ENCODE measurements around the gene OXCT2.

OXCT2 gene

DNA sequence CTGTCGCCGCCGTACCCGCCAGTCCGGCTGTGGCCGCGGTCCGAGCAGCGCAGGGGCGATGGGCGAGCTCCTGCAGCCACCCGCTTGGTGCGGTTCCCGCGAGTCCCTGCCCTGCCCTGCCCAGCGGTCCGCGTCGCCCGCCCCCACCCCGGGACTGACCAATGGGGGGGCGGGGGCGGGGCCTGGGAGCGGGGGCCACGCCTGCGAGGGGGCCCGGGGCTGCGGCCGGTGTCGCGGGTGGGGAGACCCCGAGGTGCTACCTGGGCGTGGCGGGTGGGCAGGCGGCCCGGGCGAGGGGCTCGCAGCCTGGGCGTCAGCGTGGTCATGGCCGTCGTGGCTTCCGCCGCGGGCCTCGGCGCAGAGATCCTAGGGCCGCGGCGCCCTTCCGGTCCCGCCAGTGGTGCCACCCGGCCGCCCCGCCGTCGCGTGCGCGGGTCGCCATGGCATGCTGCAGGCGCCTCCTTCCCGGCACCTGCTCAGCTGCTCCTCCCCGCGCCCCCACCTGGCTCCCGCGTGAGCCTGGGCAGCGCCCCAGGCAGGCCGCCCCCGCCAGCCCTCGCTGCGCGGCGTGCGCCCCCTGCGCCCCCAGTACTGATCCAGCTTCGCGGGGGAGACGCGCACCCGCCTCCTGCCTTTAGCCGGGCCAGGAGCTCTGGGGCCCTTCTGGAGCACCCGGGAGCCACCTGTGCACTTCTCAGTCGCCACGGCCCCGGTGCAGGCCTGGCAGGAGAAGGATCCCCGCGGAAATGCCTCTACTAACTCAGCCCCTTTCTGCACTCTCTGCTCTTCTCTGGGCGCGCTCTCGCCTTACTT, 17.8 kb upstream of the OXCT2 start, which contains the start of gene BMP8B:
Gene BMP8B, minus strand, starts transcription at position 108 of the 813 bp plus-strand sequence. CDS start 380 bp downstream, outside the sequence.
- TF ChIP-seq GATA3 (IDR thresholded peaks at IDR 0.05; ENCODE audit: low read depth, low read length) = no peak
- TF ChIP-seq GATA2 (IDR thresholded peaks at IDR 0.05; ENCODE audit: low read depth, low read length) = no peak

DNA sequence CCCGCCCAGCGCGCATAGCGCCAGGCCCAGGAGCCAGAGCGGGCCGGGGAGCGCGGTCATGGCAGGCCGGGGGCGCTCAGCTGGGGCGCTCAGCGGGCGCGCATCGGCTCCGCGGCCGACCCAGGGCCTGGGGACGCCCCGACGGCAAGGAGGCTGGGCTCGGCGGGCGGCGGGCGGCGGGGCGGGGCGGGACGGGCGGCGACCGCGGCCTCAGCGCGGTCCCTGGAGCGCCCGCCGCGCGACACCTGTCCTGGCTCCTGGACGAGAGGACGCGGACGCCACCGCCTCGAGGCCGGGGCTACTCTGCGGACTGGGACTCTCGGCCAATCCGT, 17.2 kb upstream of the OXCT2 start:
- TF ChIP-seq GATA3 (IDR thresholded peaks at IDR 0.05; ENCODE audit: low read depth, low read length) = no peak
- TF ChIP-seq GATA2 (IDR thresholded peaks at IDR 0.05; ENCODE audit: low read depth, low read length) = no peak

DNA sequence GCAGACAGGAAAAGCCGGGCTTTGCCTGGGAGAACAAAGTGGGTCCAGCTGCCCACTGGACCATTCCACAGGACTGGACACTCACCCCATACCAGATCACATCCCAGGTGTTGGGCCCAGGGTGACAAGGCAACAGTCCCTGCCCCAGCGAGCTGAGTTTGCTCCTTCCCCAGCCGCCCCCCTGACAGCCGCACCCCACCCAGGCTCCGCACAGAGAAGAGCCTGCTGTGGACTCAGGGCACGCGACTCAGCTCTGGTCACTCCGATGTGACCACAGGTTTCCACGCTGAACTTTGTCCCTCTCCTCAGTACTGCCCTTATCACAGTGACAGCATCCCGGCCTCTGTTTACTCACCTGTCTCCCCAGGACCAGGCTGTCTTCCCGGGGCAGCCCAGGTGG, 16.3 kb upstream of the OXCT2 start:
- TF ChIP-seq GATA3 (IDR thresholded peaks at IDR 0.05; ENCODE audit: low read depth, low read length) (no peak), GATA2 (IDR thresholded peaks at IDR 0.05; ENCODE audit: low read depth, low read length) (no peak)

DNA sequence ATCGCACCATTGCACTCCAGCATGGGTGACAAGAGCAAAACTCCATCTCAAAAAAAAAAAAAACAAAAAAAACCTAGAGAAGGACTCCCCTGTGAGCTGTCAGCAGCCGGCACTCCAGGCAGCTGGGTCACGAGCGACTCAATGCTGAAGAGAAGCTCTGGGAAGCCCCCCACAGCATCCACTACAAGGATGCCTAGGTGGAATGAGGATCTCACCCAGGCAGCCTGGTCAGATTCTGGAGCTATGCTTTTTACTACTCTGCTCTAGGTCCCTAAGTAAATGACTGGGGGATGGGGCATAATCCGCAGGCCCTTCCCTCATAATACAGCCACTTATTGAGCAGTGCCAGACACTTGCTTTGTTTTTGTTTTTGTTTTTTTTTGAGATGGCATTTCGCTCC, 11.0 kb upstream of the OXCT2 start:
- TF ChIP-seq GATA3 (IDR thresholded peaks at IDR 0.05; ENCODE audit: low read depth, low read length) (no peak), GATA2 (IDR thresholded peaks at IDR 0.05; ENCODE audit: low read depth, low read length) (no peak)

DNA sequence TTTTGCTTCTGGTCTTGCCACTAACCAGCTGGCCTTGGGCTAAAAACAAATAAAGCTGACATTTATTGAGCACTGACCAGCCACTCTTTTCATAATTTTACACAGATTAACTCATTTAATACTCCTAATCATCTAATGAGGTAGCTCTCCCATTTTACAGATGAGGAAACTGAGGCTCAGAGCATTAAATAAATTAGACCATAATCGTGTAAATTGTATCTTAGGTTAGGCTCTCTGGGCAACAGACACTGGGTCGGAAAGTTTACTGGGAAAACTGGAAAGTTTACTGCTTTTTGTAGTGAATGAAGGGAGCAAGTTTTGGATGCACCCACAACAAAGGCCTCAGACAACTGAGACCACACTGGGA, 10.2 kb upstream of the OXCT2 start:
- TF ChIP-seq GATA3 (IDR thresholded peaks at IDR 0.05; ENCODE audit: low read depth, low read length) (no peak), GATA2 (IDR thresholded peaks at IDR 0.05; ENCODE audit: low read depth, low read length) (no peak)

DNA sequence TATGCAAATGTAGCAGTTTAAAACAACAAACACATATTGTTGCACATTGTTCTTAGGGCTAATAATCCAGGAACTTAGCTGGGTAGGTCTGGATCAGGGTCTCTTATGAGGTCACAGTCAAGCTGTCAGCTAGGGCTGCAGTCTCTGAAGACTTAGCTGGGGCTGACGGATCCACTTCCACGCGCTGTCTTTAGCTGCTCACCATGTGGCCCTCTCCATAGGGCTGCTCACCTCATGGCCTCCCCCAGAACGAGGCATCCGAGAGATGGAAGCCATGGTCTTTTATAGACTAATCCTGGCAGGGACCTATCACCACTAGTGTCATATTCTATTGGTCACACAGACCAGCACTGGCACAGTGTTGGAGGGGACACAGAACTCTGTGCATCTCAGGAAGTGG, 8.7 kb upstream of the OXCT2 start:
- no peak for TF ChIP-seq GATA2 (IDR thresholded peaks at IDR 0.05; ENCODE audit: low read depth, low read length)
- TF ChIP-seq GATA3 (IDR thresholded peaks at IDR 0.05; ENCODE audit: low read depth, low read length) = no peak

DNA sequence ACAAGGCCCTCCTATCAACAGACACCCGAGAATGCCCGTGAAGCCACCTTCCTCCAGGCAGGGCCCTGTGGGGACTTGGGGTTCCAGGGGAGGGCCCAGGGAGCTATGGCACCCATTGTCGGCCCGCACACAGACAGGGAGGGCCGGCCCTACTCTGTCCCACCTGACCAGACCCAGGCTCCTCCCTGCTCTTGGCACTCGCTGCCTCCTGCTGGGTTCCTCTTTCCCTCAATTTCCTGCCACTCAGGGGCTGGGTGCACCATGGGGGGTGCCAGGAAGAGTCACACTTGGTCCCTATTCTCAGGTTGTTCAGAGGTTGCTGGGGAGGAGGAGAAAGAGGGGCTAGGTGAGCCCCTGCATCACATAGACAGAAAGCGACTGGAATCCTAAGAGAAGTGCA, 8.0 kb upstream of the OXCT2 start:
- TF ChIP-seq GATA2 (IDR thresholded peaks at IDR 0.05; ENCODE audit: low read depth, low read length) = no peak
- no peak for TF ChIP-seq GATA3 (IDR thresholded peaks at IDR 0.05; ENCODE audit: low read depth, low read length)

DNA sequence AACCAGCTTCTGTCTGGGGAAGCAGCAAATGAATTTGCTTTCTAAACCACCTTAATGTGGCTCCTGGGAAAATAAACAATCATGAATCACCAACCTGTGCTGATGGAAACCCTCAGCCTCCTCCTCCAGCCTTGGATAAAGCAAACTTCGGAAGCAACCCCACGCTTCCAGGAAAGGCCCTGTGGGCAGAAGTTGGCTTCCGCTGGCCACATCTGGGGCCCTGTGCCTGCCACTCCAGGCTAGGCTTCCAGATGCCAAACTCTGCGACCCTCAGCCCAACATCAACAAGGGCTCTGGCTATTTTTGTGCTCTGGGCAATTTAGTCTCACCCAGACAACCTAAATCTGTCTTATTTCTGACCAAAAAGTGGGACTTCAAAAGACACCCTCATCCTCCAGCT, 6.2 kb upstream of the OXCT2 start:
- TF ChIP-seq GATA3 (IDR thresholded peaks at IDR 0.05; ENCODE audit: low read depth, low read length) (no peak), GATA2 (IDR thresholded peaks at IDR 0.05; ENCODE audit: low read depth, low read length) (no peak)

DNA sequence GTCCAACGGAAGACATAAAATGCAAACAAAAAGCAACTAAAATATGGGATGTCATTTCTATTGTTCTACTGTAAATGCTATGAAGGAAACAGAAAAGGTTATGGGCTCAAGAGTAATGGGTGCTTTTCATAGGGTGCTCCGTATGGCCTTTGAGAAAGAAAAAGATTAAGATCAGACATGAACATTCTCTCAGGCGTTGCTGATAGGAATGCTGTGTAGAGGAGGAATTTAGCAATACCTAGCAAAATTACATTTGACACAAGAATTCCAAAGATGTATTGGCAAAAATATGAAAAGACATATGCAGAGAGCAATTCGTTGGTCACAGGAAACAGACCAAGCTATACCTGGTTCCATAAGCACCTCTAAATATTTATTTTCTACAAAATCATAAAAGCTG, 5.7 kb upstream of the OXCT2 start:
- no peak for TF ChIP-seq GATA3 (IDR thresholded peaks at IDR 0.05; ENCODE audit: low read depth, low read length)
- no peak for TF ChIP-seq GATA2 (IDR thresholded peaks at IDR 0.05; ENCODE audit: low read depth, low read length)

DNA sequence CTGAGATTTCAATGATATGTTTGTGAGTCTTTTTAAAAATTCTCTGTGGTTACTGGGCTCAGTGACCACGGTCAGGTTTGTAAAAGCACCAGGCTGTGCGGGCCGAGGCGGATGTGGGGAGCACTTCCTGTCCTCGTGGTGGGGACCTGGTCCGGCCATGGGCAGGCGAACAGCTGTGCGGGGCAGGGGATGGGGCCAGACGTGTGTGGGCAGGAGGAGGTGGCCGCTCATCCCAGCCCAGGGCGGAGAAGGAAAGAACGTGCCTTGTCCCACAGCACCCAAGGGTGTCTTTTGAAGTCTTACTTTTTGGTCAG, 5.2 kb upstream of the OXCT2 start:
- TF ChIP-seq GATA2 (IDR thresholded peaks at IDR 0.05; ENCODE audit: low read depth, low read length) (no peak), GATA3 (IDR thresholded peaks at IDR 0.05; ENCODE audit: low read depth, low read length) (no peak)

DNA sequence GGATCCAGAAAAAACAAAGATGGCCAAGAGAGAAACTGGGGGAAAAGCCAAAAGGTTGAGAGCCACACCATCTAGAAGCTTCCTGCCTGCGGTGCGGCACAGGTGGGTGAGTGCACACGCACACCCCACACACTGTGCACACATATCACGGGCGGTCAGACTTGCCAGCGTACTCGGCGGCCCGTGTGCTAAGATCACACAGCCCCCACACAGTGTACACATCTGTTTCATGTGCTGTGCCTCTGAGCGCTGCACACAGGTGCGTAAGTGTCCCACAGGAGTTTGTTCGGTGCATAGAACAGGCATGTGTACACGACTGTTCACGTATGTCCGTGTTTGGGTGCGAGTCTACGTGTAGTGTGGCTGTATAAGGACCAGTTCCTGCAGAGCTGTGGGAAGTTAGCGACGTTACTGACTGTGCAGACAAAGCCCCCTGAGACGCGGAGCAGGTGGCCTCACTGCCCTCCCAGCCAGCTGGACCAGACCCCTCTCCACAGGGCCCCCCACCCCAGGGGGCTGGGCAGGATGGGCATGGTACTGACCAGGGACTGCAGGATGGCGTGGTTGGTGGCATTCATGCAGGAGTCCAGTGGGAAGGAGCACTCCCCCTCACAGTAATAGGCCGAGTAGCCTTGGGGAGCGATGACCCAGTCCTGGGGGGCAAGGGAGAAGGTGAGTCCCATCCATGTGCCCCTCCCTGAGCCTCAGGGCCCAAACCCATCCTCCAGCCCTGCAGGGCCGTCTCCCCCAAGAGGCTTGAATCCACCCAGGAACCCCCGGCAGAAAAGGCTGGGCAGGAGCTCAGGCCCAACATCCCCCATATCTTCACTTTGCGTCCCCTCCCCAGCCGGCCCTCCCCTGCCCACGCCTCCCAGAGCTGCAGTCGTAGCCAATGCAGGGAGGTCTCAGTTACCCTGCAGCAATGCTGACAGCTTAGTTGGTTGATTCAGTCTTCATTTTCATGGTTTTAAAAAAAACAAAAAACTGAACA, 8.3 kb downstream of the OXCT2 start:
- TF ChIP-seq GATA3 (IDR thresholded peaks at IDR 0.05; ENCODE audit: low read depth, low read length) (no peak), GATA2 (IDR thresholded peaks at IDR 0.05; ENCODE audit: low read depth, low read length) (no peak)

DNA sequence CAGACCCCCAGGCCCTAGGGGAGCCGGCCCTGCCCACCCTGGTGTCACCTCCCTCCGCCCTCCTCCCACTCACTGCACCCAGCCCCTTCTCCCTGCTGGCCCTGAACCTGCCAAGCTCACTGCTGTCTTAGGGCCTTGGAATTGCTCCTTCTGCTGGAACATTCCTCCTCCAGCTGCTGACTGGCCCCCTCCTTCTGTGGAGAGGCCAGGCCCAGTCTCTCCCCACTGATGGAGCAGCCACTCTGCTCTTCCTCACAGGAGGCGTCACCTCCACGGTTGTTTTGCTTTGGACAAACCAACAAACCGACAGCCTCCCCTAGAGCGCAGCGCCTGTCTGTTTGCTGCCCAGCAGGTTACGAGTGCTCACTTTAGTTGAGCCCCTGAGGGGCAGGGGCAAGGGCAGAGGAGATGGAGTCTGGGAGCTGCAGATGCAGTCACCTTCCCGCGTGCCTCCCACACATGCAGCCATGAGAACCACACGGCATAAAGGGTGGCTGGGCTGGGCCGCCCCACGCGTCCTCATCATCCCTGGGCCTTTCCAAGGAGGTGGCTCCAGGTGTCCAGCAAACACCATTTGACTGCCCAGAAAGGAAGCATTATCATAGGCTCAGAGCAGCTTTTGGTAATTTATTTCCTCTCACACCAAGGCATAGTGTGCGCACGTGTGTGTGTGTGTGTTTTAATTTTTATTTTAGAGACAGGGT, 9.4 kb downstream of the OXCT2 start:
- no peak for TF ChIP-seq GATA3 (IDR thresholded peaks at IDR 0.05; ENCODE audit: low read depth, low read length)
- TF ChIP-seq GATA2 (IDR thresholded peaks at IDR 0.05; ENCODE audit: low read depth, low read length) = no peak

DNA sequence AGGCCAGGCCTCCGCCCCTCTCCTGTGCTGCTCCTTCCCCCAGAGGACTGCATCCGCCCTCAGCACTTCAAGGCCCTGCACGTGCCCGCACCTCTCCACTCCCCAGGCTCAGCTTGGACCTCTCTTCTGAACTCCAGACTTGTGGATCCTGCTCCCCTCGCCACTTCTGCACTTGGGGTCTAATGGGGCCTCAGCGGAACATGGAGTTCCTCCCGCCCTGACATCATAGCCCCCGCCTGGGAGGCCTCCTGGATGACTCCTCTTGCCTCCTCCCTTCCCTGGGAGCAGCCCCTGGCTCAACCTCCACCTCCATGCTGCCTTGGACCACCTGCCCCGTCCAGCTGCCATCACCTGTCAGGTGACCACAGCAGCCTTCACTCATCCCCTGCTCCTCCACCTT, 10.1 kb downstream of the OXCT2 start:
- TF ChIP-seq GATA2 (IDR thresholded peaks at IDR 0.05; ENCODE audit: low read depth, low read length) = no peak
- no peak for TF ChIP-seq GATA3 (IDR thresholded peaks at IDR 0.05; ENCODE audit: low read depth, low read length)

All from SH-SY5Y (cell line).